Peyer's patch (tissue), 4 donors: ENCODE measurements around the gene DET1. TPM values are rescaled to one million over a fixed set of nuclear protein-coding genes. Genes with fewer than 3 reads are reported as not detected.

Source experiments
- DNase-seq, 3 donors: peaks; one replicate each; pipeline ENCODE4 v3.0.0-alpha.2; 2017 to 2019
- H3K27ac ChIP-seq, 4 donors: fragments of 200-600 bp; sonication (generic); one replicate each; pipeline ENCODE4 v1.5.1; 2016 to 2019
- H3K27me3 ChIP-seq, 2 donors: fragments of 200-600 bp; sonication (generic); one replicate each; pipeline ENCODE4 v1.5.1; 2019
- H3K36me3 ChIP-seq, 3 donors: fragments of 200-600 bp; sonication (generic); one replicate each; pipeline ENCODE4 v1.5.1; 2016 to 2019
- H3K4me1 ChIP-seq, 4 donors: fragments of 200-600 bp; sonication (generic); one replicate each; pipeline ENCODE4 v1.5.1; 2016 to 2019
- H3K4me3 ChIP-seq, 4 donors: fragments of 200-600 bp; sonication (generic); 1 replicate in 3 of 4; 2 replicates in 1 of 4; pipeline ENCODE4 v1.5.1; 2016 to 2019; ENCODE audit warnings: mild to moderate bottlenecking in 1 of 4
- H3K9me3 ChIP-seq, 4 donors: fragments of 200-600 bp; sonication (generic); one replicate each; pipeline ENCODE4 v1.5.1; 2016 to 2019; ENCODE audit warnings: mild to moderate bottlenecking in 1 of 4
- CTCF ChIP-seq, 6 experiments: fragments of 450-650 bp in 4 of 6; fragments of 200-600 bp in 2 of 6; sonication (generic) in 1 of 6; IDR thresholded peaks; one replicate each; pipeline ENCODE4 v1.5.1; 2017 to 2019; ENCODE audit warnings: antibody characterized with exemption in 6 of 6, mild to moderate bottlenecking in 3 of 6, moderate library complexity in 1 of 6
- POLR2A ChIP-seq, 2 donors: fragments of 450-650 bp; IDR thresholded peaks; one replicate each; pipeline ENCODE4 v1.5.1; 2017; ENCODE audit warnings: antibody characterized with exemption in 2 of 2, mild to moderate bottlenecking in 2 of 2, moderate library complexity in 2 of 2
- total RNA-seq, 4 donors: library from RNA; depleted of rRNA; stranded (reverse); fragments of >200 nt; gene quantifications; one replicate each; pipeline ENCODE4 v1.1.0, GENCODE V29; 2016

The DET1 gene
- total RNA-seq, 4 donors from 2014 or later, result 9.3 to 19.6 (median 10.8) TPM

GRCh38 chr15:88579322-88579721 is 32.8 kb upstream of the DET1 start:
- Histone ChIP-seq H3K27me3 (no peaks in the 10 kb centered on the region), H3K9me3 (no peaks in the 10 kb centered on the region), H3K27ac (no peak overlapping the region), H3K4me3 (no peak overlapping the region), H3K36me3 (no peaks in the 10 kb centered on the region), H3K4me1 (no peaks in the 10 kb centered on the region)
- no peak for TF ChIP-seq POLR2A (IDR thresholded peaks at IDR 0.05)
- TF ChIP-seq CTCF (IDR thresholded peaks at IDR 0.05), result no peak
- DNase-seq, result no peak

GRCh38 chr15:88574655-88575054 is 28.2 kb upstream of the DET1 start:
- TF ChIP-seq POLR2A (IDR thresholded peaks at IDR 0.05) (no peak), CTCF (IDR thresholded peaks at IDR 0.05) (no peak)
- Histone ChIP-seq H3K27me3 (no peaks in the 10 kb centered on the region), H3K4me1 (no peaks in the 10 kb centered on the region), H3K27ac (no peak overlapping the region), H3K36me3 (no peaks in the 10 kb centered on the region), H3K9me3 (no peaks in the 10 kb centered on the region), H3K4me3 (no peak overlapping the region)
- DNase-seq, result no peak

- no peak overlapping the region for H3K4me3 ChIP-seq
- TF ChIP-seq CTCF (IDR thresholded peaks at IDR 0.05), result no peak
- TF ChIP-seq POLR2A (IDR thresholded peaks at IDR 0.05), result no peak
- H3K9me3 ChIP-seq, result no peaks in the 10 kb centered on the region
- no peaks in the 10 kb centered on the region for H3K27me3 ChIP-seq
- H3K4me1 ChIP-seq, result no peaks in the 10 kb centered on the region
- no peak overlapping the region for H3K27ac ChIP-seq
- no peak for DNase-seq
- H3K36me3 ChIP-seq, result no peaks in the 10 kb centered on the region
These were observed 27.6 kb upstream of the DET1 start for GRCh38 chr15:88574077-88574476.

- no peaks in the 10 kb centered on the region for H3K36me3 ChIP-seq
- H3K4me3 ChIP-seq, result no peak overlapping the region
- H3K9me3 ChIP-seq, result no peaks in the 10 kb centered on the region
- no peak overlapping the region for H3K27ac ChIP-seq
- H3K27me3 ChIP-seq, result no peaks in the 10 kb centered on the region
- H3K4me1 ChIP-seq, result no peaks in the 10 kb centered on the region
- TF ChIP-seq POLR2A (IDR thresholded peaks at IDR 0.05) (no peak), CTCF (IDR thresholded peaks at IDR 0.05) (no peak)
- no peak for DNase-seq
These were observed 25.4 kb upstream of the DET1 start for GRCh38 chr15:88571852-88572259.

GRCh38 chr15:88571153-88571851 is 24.8 kb upstream of the DET1 start:
- no peak for DNase-seq
- H3K27me3 ChIP-seq, result no peaks in the 10 kb centered on the region
- H3K9me3 ChIP-seq, result no peaks in the 10 kb centered on the region
- no peaks in the 10 kb centered on the region for H3K4me1 ChIP-seq
- H3K27ac ChIP-seq, result no peak overlapping the region
- H3K36me3 ChIP-seq, result no peaks in the 10 kb centered on the region
- H3K4me3 ChIP-seq, result no peak overlapping the region
- TF ChIP-seq CTCF (IDR thresholded peaks at IDR 0.05) (no peak), POLR2A (IDR thresholded peaks at IDR 0.05) (no peak)

- no peaks in the 10 kb centered on the region for H3K9me3 ChIP-seq
- H3K4me1 ChIP-seq, result no peaks in the 10 kb centered on the region
- DNase-seq, result no peak
- no peaks in the 10 kb centered on the region for H3K27me3 ChIP-seq
- H3K27ac ChIP-seq, result no peak overlapping the region
- no peak for TF ChIP-seq CTCF (IDR thresholded peaks at IDR 0.05)
- no peak for TF ChIP-seq POLR2A (IDR thresholded peaks at IDR 0.05)
- H3K36me3 ChIP-seq, result no peaks in the 10 kb centered on the region
- no peak overlapping the region for H3K4me3 ChIP-seq
These were observed 22.1 kb upstream of the DET1 start for GRCh38 chr15:88568589-88568988.
